ENCODE data around the gene FAM13C.

Gene FAM13C

DNA sequence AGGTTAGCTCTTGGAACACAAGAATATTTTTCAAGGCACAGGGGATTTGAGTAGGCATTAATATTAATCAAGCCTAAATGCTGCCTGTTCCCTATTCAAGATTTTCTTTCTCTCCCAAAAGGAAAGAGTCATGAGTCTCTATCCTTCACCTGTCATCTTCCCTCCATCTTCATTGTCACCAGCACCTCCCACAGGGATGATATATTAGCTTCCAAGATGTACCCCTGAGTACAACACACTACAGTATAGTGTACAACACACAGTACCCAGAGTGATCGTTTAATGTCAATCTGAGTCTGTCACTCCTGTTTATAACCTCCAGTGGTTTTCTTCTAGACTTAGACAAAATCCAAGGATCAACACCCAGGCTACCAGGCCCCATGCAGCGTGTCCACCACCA, 50.1 kb downstream of the FAM13C start:
- no peak for DNase-seq

DNA sequence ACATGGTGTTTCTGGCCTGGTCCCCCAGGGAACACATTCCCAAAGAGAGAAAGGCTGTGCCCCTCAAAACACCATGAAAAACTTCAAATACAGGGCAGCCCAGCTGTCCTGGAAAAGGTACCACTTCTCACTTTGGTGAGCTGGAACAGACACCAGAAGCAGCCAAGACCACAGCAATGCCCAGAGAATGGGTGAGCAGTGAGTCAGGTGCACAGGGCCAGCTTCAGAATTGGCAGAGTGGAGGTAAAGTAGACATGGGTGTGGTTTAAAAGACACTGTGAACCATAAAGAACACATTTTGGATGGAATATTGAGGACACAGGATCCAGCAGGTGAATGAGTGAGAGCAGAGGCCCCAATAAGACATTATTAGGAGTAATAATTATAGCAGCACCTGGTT, 51.3 kb downstream of the FAM13C start:
- DNase-seq, result no peak

DNA sequence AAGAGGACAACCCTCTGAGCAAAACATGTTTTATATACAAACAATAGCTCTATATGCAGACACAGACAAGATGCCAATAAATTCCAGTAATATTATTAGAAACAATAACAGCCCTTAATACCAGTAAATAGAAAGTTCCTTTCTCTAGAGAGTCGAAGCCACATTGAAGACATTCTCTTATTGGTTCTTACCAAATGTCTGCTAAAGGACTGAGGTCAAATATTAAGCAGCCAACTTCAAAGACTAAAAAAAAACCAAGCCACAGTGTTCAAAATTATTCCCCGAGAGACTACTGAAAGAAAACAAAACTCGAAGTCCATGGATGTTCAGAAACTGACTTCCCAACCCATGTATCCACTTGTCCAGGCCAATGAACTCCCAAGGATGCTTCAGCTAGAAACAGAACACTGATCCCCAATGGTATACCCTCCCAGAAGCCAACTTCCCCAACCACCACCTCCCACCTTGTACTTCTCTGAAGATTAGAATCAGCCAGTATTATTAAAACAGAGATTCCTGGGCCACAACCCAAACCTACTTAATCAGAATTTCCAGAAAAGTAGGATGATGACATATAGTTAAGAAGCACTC, 51.9 kb downstream of the FAM13C start:
- DNase-seq, result no peak

DNA sequence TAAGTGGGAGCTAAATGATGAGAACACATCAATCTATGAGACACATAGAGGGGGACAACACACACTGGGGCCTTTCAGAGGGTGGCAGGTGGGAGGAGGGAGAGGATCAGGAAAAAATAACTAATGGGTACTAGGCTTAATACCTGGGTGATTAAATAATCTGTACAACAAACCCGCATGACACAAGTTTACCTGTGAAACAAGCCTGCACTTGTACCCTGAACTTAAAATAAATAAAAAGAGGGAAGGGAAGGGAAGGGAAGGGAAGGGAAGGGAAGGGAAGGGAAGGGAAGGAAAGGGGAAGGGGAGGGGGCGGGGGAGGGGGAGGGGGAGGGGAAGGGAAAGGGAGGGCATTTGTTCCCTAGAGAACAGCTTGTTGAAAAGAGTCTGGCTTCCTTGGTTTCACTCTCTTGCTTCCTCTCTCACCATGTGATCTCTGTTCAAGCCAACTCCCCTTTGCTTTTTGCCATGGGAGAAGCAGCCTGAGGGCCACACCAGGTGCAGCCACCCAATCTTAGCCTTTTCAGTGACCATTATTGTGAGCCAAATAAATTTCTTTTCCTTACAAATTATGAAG, 57.7 kb downstream of the FAM13C start:
- no peak for DNase-seq

GRCh38 chr10:59303018-59303417, 59.3 kb downstream of the FAM13C start:
- DNase-seq, result no peak

GRCh38 chr10:59302381-59302780, 60.0 kb downstream of the FAM13C start:
- no peak for DNase-seq

- no peak for DNase-seq
These were observed 61.1 kb downstream of the FAM13C start for GRCh38 chr10:59301067-59301754.

- no peak for DNase-seq
These were observed 62.0 kb downstream of the FAM13C start for GRCh38 chr10:59300386-59300785.

GRCh38 chr10:59299933-59300332, 62.4 kb downstream of the FAM13C start:
- DNase-seq, result no peak

DNA sequence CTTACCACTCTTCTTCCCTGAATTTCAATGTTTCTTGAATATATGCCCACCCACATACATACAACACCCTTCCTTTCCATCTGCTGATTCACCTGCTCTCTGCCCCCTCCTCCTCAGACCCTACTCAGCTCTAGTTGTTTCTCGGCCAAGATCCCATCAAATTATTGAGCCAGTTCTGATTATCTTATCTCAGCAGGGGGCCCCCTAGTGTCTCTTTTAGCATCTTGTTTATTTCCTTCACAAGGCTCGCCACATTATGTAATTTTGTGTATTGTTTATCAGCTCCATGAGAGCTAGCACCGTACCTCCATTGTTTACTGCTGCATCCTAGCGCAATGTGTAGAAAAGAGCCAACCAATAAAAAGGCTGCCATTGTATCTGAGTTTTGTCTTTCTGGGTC, 71.9 kb downstream of the FAM13C start:
- DNase-seq, result no peak

DNA sequence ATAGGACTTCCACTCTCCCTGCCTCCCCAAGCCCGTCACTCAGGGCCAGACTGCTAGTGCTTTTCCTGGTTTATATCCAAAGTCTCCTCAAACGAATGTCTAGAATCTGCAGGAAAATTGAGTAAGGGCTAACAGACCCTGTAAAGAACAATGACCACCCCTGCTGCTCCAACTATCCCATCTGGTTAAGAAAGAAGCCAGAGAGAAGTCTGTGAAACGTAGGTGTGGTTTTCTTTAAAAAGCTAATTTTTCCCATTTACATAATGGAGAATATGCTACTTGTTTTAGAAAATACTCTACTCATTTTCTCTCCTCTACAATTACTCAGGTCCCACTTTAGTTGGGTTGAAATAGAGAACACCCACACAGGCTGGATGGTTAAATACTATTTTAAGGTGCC, 72.5 kb downstream of the FAM13C start:
- no peak for DNase-seq

DNA sequence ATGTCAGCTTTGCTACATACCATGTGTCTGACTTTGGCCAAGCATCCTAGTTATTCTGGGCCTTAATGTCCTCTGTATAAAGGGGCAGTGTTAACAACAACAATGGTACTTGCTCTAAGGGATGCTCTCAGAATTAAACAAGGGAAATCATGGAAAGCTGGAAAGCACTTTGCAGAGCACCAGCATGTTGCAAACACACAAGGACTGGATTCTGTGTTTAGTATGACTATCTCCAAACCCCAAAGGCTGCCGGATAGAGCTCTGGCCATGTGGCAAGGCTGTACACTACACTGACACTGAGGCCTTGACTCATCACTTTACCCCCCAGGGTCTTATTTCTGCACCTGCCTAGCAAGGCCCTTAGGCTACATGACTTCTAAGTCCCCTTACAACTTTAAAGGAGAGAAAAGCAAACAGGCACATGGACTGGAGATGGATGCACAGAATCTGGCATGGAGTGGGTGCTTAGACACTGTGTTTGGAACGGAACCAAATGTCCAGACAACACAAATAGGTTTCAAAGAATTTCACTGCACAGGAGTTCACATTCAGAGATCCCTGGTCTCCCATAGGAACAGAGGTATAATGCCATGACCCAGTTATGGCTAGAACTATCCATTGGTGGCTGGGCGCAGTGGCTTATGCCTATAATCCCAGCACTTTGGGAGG, 74.6 kb downstream of the FAM13C start:
- no peak for DNase-seq

DNA sequence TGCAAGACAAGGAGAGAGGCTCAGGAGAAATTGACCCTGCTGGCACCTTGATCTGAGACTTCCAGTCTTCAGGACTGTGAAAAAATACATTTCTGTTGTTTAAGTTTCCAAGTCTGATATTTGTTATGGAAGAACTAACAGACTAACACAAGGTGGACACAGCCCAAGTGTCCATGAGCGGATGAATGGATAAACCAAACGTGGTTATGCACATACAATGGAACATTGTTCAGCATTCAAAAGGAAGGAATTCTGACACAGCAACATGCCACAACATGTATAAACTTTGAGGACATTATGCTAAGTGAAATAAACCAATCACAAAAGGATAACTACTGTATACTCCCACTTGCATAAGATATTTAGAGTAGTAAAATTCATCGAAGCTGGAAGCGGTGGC, 76.5 kb downstream of the FAM13C start:
- no peak for DNase-seq

- no peak for DNase-seq
These were observed 77.3 kb downstream of the FAM13C start for GRCh38 chr10:59285073-59285472.

DNA sequence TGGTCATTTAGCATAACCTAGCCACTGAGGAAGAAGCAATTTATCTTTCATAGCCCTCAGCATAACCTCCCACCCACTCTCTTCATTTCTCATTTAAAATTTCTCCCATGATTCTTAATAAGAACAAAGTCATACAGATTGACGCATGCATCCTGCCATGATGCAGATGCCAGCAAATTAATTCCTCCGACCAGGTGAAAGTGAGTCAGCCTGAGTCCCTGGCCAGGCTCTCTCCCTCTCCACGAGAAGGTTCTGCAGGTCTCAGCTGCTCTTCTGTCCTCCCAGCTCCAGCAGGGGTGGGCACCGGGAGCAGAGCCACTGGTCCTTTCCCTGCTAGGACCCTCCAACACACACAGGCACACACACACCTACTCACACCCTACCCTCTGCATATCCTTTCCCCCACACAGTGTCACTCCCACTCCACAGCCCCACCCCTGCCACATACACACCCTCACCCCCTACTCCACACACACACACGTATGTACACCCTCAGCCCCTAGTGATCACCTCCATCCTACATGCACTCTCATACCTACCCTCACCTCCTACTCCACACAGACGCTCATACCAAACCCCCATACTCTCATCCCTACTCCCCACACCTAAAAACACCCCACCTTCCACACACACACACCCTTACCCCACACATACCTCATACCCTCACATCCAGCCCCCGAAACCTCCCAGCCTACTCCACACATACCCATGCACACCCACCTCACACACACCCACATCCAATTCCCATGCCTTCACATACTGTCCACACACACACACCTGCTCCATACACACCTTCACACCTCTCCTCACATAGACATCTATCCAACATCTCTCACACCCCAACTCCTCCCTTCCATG, 78.0 kb downstream of the FAM13C start:
- no peak for DNase-seq

DNA sequence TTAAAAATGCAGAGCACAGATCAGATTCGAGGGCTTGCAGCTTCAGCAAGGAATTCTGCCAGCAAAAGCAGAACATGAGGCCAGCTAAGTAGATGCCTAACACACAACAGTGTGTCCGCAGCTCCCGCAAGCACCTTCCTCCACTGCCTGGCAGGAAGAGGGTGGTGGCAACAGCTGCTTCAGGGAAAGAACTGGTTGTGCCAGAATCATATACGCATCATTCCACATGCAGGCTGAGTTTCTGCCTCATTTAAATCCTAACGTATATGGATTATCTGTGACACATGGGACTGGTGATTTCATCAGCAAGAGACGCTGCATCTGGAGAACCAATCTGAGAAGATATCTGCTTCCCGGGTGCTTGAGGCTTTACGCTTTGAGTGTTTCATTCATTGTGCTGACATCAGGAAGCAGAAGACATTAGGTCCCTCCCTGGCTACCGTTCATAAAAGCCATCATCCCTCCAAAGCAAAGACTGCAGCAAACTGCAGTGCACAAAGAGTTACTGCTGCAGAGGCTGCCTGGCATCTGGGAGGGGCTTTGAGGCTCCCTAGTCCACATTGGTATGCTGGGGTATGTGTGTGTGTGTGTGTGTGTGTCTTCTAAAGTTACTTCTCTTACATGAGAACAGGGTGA, 78.8 kb downstream of the FAM13C start:
- DNase-seq, result no peak

- DNase-seq, result no peak
These were observed 80.5 kb downstream of the FAM13C start for GRCh38 chr10:59281861-59282260.

DNA sequence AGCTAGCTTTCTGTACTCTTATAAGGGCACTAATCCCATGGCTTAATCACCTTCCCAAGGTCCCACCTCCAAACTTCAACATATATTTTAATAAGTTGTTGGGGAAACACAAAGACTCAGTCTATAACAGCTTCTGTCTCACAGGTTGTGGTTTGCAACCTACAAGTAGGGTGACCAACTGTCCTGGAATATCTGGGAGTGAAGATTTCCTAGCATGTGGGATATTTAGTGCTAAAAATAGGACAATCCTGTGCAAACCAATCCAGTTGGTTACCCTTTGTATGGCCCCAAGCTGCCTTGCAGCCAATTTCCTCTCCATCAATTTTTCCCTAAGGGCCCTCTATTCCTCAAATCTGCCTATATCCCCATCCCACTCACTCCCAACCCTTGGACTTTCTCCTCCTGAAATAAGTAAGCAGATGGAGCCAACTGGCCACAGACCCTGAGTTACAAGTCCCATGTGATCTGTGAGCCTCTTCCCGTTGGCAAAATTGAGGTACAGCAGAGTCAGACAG, 82.3 kb downstream of the FAM13C start:
- DNase-seq, result no peak

- DNase-seq, result no peak
These were observed 82.9 kb downstream of the FAM13C start for GRCh38 chr10:59279476-59279875.

GRCh38 chr10:59276919-59277318, 85.4 kb downstream of the FAM13C start:
- DNase-seq, result no peak

GRCh38 chr10:59276133-59276532, 86.2 kb downstream of the FAM13C start:
- DNase-seq, result no peak

DNA sequence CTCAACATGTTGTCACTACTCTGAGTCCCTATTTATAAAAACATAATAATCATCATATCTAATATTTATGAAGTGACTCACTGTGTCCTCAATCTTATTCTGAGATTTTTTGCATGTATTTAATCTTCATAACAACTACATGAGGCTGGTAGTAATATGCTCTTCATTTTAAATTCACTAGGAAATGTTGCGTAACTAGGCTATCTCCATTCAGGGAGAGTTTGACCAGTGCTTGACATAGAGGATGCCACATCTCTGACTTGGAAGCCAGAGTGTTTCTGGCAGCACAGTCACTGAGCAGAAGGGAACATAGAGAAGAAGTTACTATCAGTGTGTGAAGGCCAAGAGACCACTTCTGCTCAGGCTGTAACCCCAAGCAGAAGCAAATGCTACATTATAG, 88.9 kb downstream of the FAM13C start:
- no peak for DNase-seq

Data from stimulated activated CD4-positive, alpha-beta T cell treated with anti-CD3 and anti-CD28 coated beads, Interleukin-2, amount 100 ng/mL, for 24 hours (primary cell).